ENCODE data around the gene NKD1. TPM values are rescaled to one million over a fixed set of nuclear protein-coding genes. Genes with fewer than 3 reads are reported as not detected.
"Not testable (repeated sequence)": the region's sequence is repeated elsewhere in the genome, so short reads cannot be mapped to it uniquely, and the experiment has no call there.

The NKD1 gene
- polyA plus RNA-seq, 5 donors: 31.4 to 48.2 (median 34.6) TPM

DNA sequence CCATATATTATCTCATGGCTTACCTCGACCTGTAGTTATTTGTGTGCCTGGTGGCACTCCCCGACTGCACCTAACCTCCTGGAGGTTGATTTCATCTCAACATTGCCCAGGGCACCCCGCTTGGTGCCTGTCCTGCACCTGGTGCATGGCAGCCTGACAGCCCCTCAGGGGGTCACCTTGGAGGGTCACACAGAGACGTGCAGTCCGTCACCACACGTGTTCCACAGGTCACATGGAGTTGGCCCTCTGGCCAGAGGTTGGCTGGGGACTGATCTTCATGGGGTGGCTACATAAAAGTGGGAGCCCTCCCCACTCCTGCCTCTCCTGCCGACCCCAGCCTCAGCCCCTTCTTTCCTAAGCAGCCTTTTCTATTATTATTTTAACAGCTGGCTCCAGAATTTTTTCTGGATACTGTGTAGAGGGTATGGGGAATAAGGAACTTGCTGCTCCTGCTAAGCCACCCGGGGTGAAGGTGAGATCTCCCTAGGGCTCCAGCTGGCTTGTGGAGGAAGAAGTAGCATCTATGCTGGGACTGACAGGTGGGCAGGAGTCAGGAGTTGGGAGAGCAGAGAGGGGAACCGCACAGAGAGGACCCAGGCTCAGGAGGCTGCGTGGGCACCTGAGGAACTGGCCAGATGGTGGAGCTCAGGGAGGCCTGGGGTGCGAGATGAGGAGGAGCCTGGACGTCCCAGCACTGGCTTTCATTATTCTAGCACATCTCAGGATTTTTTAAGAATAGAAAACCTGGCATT lies 12.5 kb upstream of the NKD1 start:
- DNase-seq: no peak

DNA sequence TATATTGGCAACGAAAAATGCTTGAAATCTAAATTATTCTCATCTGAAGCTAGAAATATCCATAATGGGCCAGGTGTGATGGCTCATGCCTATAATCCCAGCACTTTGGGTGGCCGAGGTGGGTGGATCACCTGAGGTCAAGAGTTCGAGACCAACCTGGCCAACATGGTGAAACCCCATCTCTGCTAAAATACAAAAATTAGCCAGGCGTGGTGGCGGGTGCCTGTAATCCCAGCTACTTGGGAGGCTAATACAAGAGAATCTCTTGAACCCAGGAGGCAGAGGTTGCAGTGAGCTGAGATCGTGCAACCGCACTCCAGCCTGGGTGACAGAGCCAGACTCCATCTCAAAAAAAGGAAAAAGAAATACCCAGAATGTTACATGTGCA lies 11.9 kb upstream of the NKD1 start:
- DNase-seq: not testable (repeated sequence)

DNA sequence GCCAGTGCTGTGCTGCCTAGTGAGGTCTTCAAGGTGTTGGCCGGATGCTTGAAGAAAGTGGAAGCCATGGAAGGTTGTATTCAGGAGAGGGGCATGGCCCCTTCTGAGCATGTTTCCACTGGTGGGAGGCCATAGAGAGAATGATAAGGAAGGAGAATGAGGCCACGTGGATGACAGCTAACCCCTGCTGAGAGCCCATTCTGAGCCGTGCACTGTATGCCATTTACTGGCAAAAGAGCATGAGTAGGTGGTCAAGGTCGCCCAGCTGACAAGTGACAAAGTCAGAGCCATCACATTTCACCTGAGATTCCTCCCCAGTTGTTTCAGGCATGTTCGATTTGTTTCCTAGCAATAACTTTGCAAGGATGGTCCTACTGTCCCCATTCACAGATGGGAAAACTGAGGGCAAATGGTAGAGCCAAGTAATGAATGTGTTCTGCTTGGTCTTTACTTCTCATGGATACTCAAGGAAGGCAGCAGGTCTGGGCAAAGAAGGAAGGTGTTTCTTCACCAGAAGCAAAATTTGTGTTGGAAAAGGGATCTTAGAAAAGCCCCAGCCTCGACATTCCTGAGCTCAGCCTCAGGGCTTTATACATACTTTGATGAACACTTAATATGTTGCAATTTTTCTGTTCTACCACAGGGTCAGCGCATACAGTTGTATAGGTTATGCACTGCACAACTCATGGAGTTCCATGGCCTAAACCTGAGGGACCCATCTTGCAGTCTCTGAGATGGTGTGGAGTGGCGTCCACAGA lies 10.5 kb upstream of the NKD1 start:
- DNase-seq: no peak

DNA sequence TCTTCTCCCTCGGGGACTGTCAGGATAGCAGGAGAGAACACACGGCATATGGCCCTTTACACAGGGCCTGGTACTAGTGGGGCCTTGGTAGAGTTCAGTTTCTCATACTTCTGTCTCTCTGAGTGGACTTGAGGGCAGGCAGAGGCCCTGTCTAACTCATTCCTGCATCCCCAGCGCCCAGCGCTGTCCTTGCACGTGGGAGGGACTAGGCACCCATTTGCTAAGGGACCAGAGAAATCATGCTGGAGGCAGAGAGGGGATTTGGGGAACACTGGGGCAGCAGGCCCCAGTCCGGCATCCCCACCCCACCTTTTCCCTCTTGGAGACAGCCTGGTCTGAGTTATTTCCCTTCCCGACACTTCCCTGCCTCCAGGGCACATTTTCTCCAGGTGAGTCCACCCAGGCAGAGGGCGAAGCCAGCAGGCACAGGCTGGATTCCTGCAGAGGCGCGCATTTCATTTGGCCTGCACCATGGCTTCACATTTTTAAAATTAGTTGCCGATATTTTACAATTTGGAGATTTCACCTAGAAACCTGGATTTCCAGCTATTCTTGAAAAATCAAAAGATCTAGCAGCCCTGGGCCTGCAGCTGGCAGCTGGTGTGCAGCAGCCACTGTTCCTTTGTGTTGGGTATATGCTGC lies 9.7 kb upstream of the NKD1 start:
- no peak for DNase-seq

DNA sequence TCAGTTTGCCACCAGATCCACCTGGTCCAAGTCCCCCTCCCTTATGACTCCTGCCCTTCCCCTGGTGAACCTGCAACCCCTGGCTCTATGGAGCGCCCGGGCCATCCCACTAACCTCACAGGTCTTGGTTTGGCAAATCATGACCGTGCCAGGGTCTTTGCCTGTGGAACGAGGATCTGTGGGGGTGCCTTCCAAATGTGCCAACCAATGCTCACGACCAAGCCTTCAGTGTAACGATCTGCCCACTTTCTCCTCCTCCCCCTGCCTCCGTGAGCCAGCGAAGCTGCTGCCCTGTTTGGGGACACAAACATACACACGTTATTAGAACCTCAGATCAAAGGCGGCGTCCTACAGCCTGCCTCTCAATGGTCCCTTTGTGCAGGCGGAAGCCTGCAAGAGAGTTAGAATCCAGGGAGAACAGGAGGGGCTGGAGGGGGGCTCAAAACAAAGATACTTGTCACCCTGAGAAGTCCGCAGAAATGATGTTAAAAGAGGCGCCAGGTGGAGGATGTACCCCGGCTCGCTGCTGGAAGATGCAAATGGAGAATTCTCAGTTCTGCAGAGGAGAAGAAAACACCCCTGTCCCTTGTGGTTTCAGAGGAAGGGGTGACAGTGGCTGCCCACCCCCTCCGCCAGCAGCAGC lies 9.0 kb upstream of the NKD1 start:
- no peak for DNase-seq

DNA sequence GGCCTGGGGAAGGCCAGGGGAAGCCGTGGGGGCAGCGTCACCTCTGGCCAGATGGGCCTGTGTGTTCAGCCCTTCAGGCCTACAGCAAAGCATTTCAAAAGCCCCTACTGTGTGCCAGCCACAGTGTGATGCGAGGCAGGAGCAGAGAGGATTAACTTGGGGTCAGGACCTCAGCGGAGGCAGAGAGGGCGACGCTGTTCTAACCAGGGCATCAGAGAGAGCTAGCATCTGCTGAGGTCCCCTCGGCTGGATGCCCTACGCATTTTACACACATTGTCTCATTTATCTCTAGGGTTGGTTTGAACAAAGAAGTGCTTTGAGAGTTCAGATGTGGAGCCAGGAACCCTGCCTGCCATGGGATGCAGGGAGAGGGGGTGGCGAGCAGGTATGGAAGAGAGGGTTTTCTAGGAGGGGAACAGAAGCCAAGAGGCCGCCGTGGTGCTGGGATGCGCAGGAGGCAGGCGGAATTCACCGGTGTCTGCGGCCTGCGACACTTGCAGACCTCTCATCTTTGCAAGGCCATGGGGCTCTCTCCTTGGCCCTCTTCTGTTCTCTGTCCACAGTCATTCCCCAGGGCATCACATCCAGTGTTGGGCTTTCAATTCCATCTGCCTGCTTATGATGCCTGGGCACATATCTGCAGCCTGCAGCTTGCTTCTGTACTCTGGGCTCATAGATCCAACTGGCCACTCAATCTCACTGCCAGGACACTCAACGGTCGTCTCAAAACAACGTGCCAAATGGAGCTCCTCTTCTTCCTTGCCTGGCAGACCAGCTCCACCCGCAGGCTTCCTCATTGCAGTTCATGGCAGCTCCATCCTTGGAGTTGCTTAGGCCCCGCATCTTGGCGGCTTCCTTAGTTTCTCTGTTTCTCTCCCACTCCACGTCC lies 8.1 kb upstream of the NKD1 start:
- no peak for DNase-seq

DNA sequence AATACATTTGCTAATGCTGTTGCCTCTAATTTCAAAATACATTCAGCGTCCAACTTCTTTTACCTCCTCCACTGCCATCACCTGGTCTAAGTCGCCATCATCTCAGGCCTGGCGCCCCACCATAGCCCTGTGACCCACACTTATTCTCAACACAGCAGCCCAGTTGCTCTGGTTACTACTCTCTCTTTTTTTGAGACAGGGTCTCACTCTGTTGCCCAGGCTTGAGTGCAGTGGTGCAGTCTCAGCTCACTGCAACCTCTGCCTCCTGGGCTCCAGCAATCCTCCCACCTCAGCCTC lies 7.5 kb upstream of the NKD1 start:
- DNase-seq: no peak

DNA sequence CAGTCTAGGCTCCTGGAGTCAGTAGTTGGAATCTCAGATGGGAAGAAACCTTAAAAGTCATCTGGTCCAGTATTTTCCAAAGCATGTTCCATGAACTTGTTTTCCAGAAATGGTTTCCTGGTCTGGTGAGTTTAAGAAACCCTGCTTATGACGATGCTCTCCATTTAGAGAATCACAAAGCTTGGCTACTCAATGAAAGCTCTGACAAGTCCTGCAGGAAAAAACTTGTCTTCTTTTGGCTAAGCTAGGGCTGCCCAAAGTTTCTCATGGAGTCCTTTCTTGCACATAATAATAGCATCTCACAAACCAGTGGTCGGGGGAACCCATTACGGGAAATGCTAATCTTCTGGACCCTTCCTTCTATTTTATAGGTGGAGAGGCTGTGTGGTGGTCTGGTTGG lies 5.5 kb upstream of the NKD1 start:
- DNase-seq: no peak

DNA sequence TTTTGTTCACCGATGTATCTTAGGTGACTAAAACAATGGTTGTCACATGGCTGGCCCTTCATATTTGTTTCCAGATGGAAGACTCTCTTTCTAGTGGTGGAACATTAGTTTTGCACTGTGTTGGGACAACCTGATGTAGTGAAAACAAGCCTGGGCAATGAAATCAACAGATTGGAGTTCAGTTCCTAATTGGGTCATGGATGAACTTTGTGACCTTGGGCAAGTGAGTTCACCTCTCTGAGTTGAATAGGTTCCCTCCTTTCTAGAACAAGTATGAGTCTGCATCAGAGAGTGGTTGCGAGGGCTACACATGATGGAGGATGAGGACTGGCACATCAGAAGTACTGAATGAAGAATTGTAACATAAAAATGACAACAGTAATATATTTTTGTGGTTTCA lies 2.1 kb upstream of the NKD1 start:
- no peak for DNase-seq

DNA sequence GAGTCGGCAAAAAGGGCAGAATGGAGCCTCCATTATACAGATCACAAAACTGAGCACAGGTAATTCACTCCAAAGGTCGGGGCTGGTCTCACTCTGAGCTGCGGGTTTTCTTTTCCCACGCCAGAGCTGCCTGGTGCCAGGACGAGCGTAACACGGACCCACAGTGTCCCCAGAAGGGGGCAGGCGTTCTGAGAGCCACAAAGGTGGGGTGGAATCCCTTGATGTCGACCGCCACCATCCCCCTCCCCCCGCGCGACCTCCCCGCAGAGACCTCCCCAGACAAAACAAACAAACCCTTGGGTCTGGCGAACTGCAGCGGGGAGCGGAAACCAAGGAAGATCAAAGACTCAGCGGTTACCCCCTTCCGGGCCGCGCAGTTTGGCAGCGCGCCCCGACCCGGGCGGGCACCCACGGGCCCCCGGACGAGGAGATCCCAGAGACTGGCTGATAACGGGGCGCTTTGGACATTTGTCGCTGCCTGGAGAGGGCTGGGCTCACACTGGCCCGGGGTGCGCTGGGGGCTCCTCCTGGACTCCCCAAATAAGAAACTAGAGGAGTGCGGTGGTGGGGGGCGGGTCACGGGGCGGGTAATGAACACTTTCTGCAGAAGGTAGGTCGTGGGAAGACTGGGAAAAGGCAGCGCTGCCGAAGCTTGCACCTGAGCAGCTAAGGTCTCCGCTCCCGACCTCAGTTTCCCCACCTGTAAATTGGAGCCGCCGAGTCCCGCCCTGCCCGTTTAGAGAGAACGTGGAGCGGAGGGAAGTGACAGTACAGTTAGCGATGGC lies 664 bp upstream of the NKD1 start:
- peak; percentile 53 to 57 for DNase-seq

DNA sequence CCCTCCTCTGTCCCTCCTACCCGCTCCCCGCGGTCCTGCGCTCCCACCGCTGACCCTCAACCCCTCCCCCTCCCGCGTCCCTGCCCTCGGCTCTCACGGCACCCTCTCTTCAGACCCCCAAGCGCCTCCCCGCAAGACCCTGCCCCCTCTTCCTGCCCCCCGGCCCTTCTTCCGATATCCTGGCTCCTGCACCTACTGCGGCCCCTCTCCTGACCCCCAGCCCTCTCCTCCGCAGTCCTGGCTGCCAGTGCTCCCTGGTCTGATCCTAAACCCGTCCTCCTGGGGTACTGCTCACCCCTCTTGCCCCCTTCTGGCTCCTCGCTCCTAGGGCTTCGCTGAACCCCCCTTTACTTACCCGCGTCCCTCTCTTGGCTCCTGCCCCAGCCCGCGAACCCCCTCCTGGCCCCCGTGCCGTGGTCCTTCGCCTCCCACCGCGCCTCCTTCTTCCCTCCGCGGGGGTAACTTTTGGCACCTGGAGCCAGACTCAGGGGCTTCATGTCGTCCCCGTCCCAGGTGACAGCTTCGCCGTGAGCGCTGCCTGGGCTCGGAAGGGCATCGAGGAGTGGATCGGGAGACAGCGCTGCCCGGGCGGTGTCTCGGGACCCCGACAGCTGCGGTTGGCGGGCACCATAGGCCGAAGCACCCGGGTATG lies 839 bp downstream of the NKD1 start:
- DNase-seq: no peak

DNA sequence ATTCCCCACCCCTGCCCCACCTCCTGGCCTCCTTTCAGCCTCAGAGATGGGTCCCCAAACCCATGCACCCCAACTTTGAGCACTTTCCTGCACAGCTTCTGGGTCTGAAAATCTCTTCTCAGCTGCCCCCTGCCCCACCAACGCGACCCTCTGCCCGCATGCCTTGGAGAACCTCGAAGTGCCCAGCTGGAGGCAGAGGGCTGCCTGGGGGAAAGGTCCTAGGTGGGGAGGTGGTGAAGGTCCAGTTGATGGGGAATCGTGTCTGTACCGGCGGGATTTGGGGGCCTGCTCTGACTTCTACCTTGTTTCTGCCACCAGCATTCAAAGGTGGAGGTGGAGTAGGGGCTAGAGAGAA lies 1.3 kb downstream of the NKD1 start:
- DNase-seq: no peak

DNA sequence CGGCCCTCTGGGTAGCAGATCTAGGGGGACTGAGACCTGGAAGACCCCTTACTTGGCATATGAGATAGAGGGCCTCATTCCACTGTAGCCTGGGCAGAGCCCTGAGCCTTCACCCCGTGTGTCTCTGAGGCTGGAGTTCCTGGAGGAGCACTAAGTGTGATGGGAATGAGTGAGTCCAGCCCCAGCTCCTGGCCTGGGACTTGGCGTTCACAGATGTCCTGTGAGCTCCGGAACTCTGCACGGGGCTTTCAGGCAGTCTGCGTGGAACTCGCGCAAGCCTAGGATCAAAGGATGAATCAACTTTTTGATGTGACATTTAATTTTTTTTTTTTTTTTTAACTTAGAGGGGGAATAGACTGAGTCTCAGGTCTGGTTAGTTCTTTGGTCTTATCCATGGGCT lies 1.8 kb downstream of the NKD1 start:
- DNase-seq: no peak

DNA sequence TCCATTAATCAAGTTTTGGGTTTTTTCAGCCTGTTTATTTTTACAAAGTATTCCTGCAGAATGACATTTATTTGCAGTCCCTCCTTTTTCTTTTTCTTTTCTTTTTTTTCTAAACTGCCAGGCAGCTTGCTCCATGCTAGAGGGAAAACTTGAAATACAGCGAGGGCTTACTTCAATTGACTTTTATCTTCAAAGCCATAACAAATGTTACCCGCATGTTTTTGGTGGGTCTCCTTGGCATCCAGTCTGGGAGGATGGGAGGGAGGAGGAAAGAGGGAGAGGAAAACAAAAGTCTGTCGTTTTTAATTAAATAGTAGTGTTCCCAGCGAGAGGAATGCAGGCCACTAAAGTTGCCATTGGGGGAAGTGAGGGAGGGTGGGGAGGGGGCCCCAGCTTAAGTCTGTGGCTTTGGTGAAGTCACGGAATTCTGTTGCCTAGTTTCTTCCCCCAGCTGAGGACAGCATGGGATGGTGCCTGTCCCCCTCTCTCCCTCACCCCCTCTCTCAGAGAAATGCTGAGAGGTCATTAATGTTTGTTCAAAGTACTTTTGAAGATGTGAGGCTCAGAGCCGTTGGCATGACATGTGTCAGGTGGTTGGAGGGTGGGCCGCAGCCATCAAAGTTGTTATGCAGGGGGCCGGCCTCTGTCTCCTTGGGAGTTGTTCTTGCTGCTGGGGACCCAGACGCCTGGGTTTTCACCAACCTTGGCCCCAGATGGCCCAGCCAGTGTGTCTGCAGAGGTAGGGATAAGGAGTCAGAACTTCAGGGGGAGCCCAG lies 2.9 kb downstream of the NKD1 start:
- no peak for DNase-seq

DNA sequence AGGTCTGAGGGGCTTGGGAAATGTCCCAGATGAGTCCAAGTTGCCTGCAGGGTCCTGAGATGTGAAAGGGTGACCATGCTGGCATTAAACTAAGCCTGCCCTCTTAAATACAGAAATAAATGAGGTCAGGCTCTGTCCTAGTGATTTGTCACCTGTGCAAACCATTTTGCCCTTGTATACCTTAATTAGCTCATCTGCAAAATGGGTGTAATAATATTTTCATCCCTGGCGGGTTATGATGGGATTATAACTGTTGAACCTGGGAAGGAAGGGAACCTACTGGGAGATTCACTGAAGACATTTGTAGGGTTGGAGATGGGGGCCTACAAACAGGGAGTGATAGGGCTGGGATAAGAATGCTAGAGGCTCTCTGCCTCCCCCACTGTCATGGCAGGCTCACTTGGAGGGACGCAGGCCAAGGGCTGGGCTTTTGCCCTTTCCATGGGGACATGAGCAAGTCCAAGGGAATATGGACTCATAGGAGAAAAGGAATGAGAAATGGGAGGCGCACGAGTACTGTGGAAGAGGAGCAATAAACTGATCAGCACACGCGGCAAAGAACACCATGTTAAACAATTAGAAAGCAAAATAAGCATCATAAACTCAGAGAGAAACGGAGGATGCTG lies 4.4 kb downstream of the NKD1 start:
- no peak for DNase-seq

DNA sequence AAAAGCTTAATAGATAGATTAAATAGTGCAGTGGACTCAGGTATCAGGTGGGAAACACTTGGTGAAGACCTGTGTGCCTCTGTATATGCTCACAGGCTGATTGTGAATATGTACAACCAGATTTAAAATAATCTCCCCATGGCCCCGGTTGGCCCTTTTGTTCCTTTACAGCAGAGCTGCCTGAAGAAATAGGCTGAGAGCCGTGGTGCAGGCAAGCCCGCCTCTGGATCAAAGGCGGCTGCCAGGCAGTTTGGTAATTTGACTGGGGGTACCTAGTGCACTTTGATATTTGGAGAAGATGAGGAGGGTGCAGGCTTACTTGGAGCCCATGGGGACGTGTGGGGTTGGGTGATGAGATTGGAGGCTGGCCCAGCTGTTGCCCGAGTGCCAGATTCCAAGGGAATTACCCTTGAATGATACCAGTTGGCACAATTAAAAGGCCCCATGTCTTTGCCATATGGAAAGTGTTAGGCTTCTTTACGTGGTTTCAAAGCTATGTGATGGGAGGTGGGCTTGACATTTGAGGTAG lies 5.0 kb downstream of the NKD1 start:
- no peak for DNase-seq

DNA sequence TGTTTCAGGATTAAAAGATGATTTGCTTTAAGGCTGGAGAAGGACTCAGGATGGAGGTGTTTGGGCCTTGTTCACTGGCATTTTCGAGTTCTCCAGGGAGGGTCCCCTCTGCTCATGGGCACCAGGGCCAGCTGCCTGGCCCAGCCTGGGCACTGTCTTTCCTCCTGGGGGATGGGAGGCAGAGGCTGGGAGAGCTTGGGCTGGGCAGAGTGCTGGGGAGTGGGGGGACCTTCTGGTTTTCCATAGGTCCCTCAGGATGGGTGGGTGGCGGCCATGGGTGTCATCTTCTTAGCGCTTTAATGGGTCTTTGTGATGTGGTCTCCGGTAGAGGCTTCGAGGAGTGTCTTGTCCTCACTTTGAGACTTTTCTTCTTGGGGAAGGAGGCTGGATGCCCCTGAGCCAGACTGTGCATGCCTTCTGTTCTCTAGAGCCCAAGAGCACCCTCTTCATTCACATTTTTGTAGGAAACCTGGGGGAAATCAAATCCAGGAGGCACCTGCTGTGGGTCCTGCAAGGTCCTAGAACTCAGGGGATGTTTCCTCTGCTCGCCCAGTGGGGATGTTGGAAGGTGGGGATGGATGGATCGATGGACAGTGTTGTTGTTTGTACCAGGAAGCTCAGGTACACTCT lies 5.7 kb downstream of the NKD1 start:
- no peak for DNase-seq

DNA sequence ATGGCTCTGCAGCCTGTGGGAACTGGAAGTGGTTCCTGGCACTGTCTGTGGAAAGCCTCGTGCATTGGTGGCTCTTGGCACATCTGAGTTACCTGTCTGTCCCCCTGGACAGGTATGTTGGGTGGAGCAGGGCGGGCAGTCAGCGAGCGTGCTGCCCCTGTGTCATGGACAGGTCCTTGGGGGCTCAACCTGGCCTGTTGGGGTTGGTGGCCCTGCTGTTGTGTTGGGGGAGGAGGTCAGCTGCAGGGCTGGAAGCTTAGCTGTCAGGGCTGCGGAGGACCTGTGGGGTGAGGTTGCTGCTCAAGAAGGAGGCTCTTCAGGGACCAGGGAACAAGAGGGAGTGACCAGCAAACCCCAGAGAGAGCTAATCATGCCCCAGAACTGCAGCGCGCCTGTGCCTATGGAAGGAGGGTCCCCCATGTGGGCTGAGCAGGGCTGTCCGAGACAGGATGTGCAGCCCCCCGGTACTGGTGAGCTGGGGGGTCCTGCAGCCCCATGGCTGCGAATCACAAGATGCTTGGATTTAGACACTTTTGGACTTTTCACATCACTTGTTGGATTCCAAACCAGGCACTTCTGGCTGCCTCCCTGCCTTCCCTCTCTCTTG lies 7.2 kb downstream of the NKD1 start:
- DNase-seq: no peak
